T47D (cell line): ENCODE results near the gene AGBL1.

Source experiments
- DNase-seq, 2 experiments: peaks; one replicate each; pipeline versions ENCODE4 v3.0.0 to v3.0.0-alpha.2; 2011 to 2012; ENCODE audit warnings: low read depth in 1 of 2, low spot score in 1 of 2
- JUND ChIP-seq: IDR thresholded peaks from 2 replicates; pipeline ENCODE4 v1.6.1; 2012; ENCODE audit warnings: low read depth
- in situ Hi-C: cut with HindIII; loops from 2 replicates; pipeline ENCODE4 v1.10.0; 2016; ENCODE audit warnings: low sequenced_read_pairs, low pct_unique_long_range_greater_than_20kb

The AGBL1 gene

DNA sequence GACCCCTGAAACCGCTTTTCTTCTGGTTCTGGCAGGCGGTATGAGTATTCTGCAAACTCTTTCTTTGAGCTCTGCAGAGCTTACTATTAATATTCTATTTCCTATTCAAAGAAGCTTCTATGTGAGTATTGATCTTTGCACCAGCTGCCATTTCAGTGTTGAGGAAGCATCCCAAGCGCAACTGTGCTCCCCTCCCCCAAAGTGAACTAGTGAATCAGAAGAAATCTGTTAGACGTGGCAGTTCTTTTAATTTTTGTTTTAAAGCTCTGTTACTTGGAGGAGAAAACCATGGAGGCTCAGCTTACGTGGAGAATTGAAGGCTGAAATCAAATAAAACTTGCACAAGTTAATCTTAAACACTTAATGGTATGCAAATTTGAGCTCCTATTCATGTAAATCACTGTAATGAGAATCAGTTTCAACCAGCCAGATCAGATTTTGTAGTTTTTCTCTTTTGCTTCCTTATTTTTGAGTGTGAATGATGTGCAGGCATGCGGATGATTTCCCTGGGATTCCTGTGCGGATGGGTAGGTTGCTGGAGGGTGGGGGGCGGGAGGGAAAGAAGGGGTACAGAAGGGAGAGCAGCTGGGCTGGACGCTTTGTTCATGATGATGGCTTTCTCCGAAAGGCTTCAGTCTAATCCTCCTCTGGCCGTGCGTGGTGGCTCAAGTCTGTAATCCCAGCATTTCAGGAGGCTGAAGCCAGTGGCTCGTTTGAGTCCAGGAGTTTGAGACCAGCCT is 16.1 kb upstream of the AGBL1 start:
- no peak for TF ChIP-seq JUND
- in situ Hi-C loops: no loop called here
- DNase-seq: no peak

DNA sequence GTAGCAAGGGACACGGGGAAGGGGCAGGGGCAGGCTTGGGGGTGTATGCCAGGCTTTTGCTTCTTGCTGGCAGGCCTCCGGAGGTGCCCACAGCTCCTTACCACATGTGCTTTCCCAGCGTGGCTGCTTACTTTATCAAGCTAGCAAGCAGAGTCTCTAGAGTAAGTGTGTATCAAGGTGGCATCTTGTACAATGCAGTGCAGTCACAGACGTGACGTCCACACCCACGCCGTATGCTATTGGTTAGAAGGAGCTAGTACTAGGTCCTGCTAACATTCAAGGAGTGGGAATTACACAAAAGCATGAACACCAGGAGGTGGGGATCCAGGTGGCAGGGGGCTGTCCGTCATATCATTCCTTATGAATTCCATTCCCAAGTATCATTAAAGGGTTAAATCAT is 15.3 kb upstream of the AGBL1 start:
- no peak for TF ChIP-seq JUND
- DNase-seq: no peak
- in situ Hi-C loops: no loop called here

DNA sequence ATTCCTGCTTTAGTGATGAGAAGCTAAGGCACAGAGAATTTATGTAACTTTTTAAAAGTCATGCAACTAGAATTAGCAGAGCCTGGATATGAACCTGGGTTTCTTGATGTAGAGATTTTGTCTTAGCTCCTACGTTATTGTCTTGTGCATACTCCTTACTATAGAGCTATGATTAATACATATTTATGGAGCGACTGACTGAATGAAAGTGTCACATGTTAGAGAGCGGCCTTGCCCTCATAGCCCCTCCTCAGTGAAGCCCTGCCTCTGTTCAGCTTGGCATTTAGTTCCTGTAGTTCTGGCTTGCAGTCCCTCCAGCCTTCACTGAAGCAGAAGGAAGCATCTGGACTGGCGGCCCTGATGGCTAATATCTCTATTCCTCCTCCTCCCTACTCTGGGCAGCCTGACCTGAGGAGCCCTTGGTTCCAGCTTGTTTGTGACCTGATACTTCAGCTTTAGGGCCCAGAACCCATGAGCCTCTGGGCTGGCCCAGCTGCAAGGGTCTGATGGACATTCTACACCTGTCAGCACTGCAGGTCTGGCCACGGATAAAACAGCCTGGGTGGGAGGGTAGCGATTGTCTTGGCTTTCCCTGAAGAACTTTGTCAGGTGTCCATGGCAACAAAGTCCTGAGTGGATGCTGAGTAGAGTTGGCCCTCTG is 13.4 kb upstream of the AGBL1 start:
- DNase-seq: no peak
- TF ChIP-seq JUND: no peak
- in situ Hi-C loops: no loop called here

DNA sequence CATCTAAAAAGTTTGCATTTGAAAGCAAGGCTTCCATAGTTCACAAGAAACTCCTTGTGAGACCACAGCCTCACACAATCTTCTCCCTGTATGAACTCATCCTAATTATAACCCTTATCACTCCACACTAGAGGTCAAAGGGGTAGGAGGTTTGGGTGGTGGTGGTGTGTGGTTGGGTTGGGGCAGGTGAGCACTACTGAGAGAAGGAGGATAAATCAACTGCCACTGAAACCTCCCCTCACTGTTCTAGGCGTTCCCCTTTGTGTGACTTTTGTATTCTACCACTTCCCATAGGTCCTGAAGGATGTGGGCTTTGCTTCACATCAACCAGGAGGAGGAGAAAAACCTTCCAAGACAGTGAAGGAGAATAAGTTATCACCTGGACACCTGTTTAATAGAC is 6.4 kb upstream of the AGBL1 start:
- no peak for TF ChIP-seq JUND
- DNase-seq: no peak
- in situ Hi-C loops: no loop called here

DNA sequence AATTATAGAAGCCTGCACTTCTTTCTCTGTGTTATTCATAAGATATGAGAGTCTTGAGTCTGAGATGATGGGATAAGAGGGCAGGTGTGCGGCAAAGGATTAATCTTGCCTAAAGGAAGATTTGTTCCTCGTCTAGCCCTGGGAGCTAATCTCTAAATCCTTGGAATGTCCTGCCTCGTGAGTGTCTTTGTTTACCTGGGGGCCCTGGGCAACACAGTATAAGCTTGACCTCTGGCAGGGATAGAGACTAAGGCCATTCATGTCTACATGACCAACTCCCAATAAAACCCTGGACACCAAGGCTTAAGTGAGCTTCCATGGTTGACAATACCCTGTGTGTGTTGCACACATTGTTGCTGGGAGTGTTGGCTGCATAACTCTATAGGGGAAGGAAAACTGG is 3.2 kb upstream of the AGBL1 start:
- no peak for TF ChIP-seq JUND
- in situ Hi-C loops: no loop called here
- DNase-seq: peak in 1 of 2 experiments; percentile 16

DNA sequence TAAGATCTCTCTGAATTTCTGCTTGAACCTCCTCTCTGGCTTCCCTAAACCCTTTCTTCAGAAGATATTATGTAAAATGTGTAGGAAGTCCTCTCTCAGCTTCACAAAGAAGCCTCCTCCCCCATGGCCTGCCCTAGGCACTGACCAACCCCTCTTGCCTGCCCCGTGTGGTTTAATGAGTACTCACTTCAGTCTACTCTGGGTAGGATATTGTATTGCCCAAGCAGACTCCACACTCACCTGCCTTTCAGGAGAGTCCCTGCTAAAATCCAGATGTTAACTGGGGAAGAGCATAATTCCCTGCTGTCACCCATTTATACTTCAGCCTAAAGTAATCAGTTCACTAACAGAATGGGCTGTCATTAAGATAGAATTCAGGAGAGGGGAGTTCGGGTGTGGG is 2.6 kb upstream of the AGBL1 start:
- in situ Hi-C loops: no loop called here
- no peak for TF ChIP-seq JUND
- DNase-seq: no peak

DNA sequence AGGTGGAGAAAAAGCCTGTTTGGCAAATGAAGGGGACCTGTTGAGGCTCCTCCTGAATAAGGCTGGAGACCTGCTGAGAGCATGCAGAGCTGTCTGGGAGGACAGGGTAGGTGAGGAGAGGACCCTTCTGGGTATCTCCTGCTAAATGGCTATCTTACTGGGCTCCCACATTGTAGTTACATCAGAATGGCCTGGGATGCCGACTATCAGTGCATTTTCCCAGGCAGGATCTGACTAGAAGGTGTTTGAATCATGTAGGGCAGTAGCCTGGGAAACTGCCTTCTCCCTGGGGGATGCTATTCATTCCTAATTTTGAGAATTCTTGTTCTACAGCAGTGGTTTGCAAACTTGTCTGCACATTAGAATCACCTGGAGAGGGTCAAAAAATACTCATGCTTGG is 631 bp downstream of the AGBL1 start:
- TF ChIP-seq JUND: no peak
- DNase-seq: no peak
- in situ Hi-C loops: no loop called here

DNA sequence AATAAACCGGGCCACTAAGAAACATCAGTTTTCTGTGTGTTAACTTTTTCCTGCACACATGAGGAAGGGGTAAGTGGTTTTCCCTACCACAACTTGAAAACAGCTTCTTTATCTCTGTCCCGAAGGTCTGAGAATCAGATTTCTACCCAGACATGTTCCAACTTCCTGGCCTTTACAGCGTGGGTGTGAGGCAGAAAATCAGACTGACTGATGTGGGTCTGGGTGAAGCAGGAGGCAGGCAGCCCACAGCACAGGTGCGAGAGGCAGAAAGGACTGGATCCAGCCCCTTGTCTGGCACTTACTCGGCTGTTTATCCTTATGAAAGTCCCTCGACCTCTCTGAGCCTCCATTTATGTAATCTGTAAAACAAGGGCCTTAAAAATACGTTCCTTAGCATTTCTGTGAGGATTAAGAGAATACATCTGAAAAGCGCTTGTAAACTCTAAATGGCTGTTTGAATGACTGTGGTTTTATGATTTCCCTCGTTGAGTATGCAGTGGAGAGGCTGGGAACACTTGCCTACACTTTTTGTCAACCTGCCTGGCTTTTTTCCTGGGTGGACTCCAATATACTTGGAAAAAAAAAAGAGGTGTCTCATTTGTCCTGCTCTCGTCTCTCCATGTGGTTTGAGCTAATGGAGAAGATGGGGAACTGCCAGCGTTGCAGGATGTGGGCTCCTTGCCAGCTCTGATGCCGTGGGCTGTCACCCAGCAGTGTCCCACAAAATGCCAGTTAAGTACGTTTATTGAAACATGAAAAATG is 3.1 kb downstream of the AGBL1 start:
- TF ChIP-seq JUND: no peak
- in situ Hi-C loops: no loop called here
- no peak for DNase-seq

DNA sequence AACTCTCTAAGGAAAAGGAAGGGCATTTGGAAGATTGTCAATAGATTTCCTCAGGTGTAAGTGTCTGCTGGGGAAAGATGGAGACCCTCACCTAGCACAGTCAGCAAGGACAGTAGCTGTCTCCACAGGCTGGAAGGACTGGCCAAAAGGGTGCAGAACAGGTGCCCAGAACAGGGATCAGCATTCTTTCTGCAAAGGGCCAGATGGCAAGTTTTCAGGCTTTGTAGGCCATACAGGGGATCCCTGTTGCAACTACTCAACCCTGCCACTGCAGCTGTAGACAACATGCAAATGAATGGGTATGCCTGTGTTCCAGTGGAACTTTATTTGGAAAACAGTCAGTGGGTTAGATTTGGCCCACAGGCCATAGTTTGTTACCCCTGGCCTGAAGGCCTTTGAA is 8.1 kb downstream of the AGBL1 start:
- DNase-seq: no peak
- TF ChIP-seq JUND: no peak
- in situ Hi-C loops: no loop called here

DNA sequence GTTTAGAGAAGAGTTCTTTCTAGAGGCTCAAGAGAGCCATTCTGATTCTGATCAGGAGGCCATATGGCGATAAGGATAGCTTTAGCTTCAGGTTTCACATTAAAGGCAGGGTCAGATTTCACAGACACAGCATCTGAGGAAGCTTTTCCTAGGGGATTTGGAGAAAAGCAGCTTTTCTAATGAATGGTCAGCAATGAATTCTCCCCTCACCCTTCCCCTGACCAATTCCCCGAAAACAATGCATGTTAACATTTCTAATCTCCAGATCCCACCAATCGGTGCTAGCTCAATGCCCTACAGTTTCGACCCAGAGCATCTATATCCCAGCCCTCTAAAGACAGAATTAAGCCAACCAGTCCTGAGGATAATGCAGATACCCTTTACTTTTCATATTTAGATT is 9.8 kb downstream of the AGBL1 start:
- DNase-seq: no peak
- no peak for TF ChIP-seq JUND
- in situ Hi-C loops: no loop called here

DNA sequence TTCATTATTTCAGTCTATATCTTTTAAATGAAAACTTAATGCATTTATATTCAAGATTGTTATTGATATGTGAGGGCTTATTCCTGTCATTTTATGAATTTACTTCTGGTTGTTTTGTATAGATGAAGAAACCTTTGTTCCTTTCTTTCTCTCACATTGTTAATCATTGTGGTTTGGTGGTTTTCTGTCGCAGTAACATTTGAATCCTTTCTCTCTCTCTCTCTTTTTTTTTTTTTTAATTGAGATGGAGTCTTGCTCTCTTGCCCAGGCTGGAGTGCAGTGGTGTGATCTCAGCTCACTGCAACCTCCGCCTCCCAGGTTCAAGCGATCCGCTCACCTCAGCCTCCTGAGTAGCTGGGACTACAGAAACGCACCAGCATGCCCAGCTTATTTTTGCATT is 22.1 kb downstream of the AGBL1 start:
- no peak for TF ChIP-seq JUND
- no peak for DNase-seq
- in situ Hi-C loops: no loop called here

DNA sequence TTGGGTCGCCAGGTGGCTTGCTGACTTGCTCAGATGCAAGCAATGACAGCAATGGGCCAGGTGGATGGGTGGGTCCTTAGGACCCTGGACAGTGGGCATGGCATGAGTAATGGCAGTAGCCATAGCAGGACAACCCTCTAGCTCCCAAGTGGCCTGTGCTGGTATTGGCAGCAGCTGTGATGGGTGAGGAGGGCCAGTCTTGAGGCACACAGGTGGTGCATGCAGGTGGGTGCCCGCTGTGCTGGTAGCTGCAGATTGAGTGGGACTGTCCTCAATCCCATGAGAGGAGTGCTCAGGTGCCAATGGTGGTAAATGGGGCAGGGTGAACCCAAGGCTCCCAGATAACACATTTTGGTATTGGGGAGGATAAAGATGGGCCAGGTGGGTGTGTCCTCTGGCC is 24.2 kb downstream of the AGBL1 start:
- TF ChIP-seq JUND: no peak
- no peak for DNase-seq
- in situ Hi-C loops: no loop called here

DNA sequence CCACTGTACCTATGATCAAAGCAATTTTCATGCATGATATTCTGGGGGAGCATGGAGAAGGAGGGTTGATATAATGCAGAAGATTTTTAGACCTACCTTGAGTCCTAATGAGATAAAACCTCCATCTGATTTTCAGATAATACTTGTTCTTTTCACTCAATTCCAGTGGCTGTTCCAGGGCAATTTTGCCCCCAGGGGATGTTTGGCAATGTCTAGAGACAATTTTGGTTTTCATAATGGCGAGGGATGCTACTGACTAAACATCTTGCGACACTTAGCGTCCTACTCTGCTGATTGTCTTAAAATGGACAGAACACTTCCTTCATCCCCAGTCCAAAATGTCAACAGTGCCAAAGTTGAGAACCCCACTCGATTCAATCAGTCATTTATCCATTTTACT is 26.6 kb downstream of the AGBL1 start:
- no peak for DNase-seq
- in situ Hi-C loops: no loop called here
- no peak for TF ChIP-seq JUND
